ENCODE results near the gene ZNF302. TPM values are rescaled to one million over a fixed set of nuclear protein-coding genes. Genes with fewer than 3 reads are reported as not detected.

Gene ZNF302
- total RNA-seq, 1 donor from 2014 or later = 17.2 TPM

DNA sequence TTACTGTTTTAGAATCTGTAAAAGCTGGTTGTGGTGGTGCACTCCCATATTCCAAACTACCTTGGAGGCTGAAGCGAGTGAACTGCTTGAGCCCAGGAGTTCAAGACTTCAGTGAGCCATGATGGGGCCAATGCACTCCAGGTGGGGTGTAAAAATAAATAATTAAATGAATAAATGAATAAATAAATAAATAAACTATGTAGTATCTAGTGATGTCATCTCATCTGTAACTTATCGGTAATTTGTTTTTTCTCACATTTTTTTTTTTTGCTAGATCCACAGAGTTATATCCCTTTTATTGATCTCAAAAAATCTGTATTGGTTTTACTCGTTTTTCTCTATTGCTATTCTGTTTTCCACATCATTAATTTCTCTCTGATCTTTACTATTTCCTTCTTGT lies 5.5 kb upstream of the ZNF302 start:
- no peak for TF ChIP-seq POLR2A (IDR thresholded peaks at IDR 0.05)
- H3K4me3 ChIP-seq = no peak overlapping the region
- no peak overlapping the region for H3K27ac ChIP-seq
- intact Hi-C loops (cut with DNase I) = loop anchor here (10.0 kb wide), 1 partner anchor 1473 kb away; the partner anchor contains the start of gene CAPNS1
- peaks cover 19% of the 10 kb centered on the region for H3K4me1 ChIP-seq
- H3K27me3 ChIP-seq = no peaks in the 10 kb centered on the region
- no peaks in the 10 kb centered on the region for H3K36me3 ChIP-seq
- no peaks in the 10 kb centered on the region for H3K9me3 ChIP-seq
- no peak for DNase-seq (ENCODE audit: extremely low spot score in 2 of 2)

DNA sequence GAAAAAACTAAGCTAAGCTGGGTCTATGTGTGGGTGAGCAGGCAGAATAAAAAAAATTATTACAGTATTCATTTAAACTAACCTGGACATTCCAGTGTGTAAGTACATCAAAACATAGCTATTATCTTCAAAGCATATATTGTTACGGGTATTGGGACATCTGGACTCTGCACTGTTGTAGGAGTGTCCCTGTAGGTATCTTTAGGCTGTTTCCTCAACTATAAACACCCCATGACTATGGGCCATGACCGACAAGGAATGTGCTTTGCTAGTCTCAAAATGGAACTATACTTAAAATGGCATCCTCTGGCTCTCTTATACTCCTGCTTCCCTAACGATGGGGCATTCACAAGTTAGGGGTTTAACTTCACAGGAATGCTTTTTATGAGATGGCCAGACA lies 3.9 kb upstream of the ZNF302 start:
- H3K27me3 ChIP-seq = no peaks in the 10 kb centered on the region
- TF ChIP-seq POLR2AphosphoS5 (IDR thresholded peaks at IDR 0.05; ENCODE audit: insufficient read depth in 1 of 2, low read depth in 1 of 2) = no peak
- TF ChIP-seq, protein P1, sequence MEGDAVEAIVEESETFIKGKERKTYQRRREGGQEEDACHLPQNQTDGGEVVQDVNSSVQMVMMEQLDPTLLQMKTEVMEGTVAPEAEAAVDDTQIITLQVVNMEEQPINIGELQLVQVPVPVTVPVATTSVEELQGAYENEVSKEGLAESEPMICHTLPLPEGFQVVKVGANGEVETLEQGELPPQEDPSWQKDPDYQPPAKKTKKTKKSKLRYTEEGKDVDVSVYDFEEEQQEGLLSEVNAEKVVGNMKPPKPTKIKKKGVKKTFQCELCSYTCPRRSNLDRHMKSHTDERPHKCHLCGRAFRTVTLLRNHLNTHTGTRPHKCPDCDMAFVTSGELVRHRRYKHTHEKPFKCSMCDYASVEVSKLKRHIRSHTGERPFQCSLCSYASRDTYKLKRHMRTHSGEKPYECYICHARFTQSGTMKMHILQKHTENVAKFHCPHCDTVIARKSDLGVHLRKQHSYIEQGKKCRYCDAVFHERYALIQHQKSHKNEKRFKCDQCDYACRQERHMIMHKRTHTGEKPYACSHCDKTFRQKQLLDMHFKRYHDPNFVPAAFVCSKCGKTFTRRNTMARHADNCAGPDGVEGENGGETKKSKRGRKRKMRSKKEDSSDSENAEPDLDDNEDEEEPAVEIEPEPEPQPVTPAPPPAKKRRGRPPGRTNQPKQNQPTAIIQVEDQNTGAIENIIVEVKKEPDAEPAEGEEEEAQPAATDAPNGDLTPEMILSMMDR (IDR thresholded peaks at IDR 0.05) = no peak
- TF ChIP-seq POLR2A (IDR thresholded peaks at IDR 0.05) = no peak
- no peaks in the 10 kb centered on the region for H3K9me3 ChIP-seq
- no peaks in the 10 kb centered on the region for H3K36me3 ChIP-seq
- peaks cover 14% of the 10 kb centered on the region for H3K4me1 ChIP-seq
- intact Hi-C loops (cut with DNase I) = loop anchor here (10.0 kb wide), 1 partner anchor 1471 kb away; the partner anchor contains the start of gene CAPNS1
- H3K4me3 ChIP-seq = no peak overlapping the region
- no peak overlapping the region for H3K27ac ChIP-seq
- no peak for DNase-seq (ENCODE audit: extremely low spot score in 2 of 2)

DNA sequence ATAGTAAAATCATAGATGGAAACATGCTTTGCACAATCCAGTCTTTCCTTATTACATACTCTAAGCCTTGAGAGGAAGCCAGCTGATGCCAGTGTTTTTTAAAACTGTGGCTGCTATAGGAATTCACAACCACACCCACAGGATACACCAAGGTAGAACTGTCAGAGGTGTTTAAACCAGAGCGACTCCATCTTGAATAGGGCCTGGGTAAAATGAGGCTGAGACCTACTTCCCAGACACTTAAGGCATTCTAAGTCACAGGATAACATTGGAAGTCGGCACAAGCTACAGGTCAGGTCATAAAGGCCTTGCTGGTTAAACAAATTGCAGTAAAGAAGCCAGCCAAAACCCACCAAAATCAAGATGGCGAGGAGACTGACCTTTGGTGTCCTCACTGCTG lies 2.2 kb upstream of the ZNF302 start:
- TF ChIP-seq POLR2A (IDR thresholded peaks at IDR 0.05) (no peak), POLR2AphosphoS5 (IDR thresholded peaks at IDR 0.05; ENCODE audit: insufficient read depth in 1 of 2, low read depth in 1 of 2) (no peak)
- TF ChIP-seq, protein P1 (IDR thresholded peaks at IDR 0.05) = no peak
- H3K4me3 ChIP-seq = no peak overlapping the region
- intact Hi-C loops (cut with DNase I) = loop anchor here (10.0 kb wide), 1 partner anchor 1470 kb away; the partner anchor contains the start of gene CAPNS1
- no peak overlapping the region for H3K27ac ChIP-seq
- no peaks in the 10 kb centered on the region for H3K27me3 ChIP-seq
- H3K4me1 ChIP-seq = peaks cover 29% of the 10 kb centered on the region
- DNase-seq (ENCODE audit: extremely low spot score in 2 of 2) = no peak
- H3K36me3 ChIP-seq = peaks cover 0 to 16% of the 10 kb centered on the region in 2 donors
- no peaks in the 10 kb centered on the region for H3K9me3 ChIP-seq

DNA sequence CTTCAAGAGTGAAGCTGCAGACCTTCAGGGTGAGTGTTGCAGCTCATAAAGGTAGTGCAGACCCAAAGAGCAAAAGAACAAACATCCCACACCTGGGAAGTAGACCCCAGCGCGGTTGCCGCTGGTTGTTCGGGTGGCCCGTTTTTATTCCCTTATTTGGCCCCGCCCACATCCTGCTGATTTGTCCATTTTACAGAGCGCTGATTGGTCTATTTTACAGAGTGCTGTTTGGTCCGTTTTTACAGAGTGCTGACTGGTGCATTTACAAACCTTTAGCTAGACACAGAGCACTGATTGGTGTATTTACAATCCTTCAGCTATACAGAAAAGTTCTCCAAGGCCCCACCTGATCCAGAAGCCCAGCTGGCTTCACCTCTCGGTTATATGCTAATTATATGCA lies 1.6 kb upstream of the ZNF302 start:
- TF ChIP-seq POLR2A (IDR thresholded peaks at IDR 0.05) (no peak), POLR2AphosphoS5 (IDR thresholded peaks at IDR 0.05; ENCODE audit: insufficient read depth in 1 of 2, low read depth in 1 of 2) (no peak)
- TF ChIP-seq, protein P1 (IDR thresholded peaks at IDR 0.05) = no peak
- intact Hi-C loops (cut with DNase I) = loop anchor here (10.0 kb wide), 1 partner anchor 1469 kb away; the partner anchor contains the start of gene CAPNS1
- no peak for DNase-seq (ENCODE audit: extremely low spot score in 2 of 2)

DNA sequence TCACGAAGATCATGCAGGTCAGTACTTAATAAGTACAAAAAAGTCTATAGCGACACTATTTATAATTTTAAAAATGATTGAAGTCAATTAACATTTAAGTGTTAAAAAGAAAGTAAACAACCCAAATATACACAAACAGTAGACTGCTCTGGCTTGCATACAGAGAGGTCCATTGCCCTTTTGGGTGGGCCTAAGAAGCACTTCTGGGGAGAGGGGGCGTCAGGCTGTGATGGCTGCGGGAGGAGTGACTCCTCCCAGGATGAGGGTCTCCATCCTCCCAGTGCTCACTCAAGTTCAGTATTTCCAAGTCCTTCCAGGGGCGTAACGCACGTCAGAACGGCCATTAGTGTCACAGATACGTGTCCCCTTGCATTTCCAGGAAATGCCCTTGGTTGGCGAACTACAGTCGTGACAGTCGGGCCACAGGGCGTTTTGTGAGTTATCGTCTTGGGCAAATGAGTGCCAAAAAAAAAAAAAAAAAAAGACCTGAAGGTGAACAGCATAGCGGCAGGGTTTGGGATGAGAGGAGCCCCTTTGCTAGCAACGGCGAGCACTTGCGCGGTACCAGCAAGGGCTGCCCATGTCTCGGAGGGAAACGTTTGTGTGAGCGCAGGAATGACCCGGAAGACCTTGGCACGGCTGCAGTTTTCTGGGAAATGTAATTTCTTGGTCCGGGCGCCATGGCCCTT lies 637 bp upstream of the ZNF302 start, which contains the start of gene SCGB2B2:
SCGB2B2 (minus strand) TSS at position 463 of the 689 bp plus-strand sequence. CDS start 82,596 bp downstream, outside the sequence.
- no peak for DNase-seq (ENCODE audit: extremely low spot score in 2 of 2)
- Histone ChIP-seq H3K36me3 (peaks cover 8 to 32% of the 10 kb centered on the region in 2 donors), H3K27me3 (no peaks in the 10 kb centered on the region), H3K4me3 (peak within 1 kb of the TSS; percentile 75 to 85), H3K9me3 (no peaks in the 10 kb centered on the region), H3K27ac (peak within 1 kb of the TSS; percentile 93), H3K4me1 (peaks cover 29% of the 10 kb centered on the region)
- intact Hi-C loops (cut with DNase I) = loop anchor here (10.0 kb wide), 1 partner anchor 1468 kb away; the partner anchor contains the start of gene CAPNS1
- no peak for TF ChIP-seq POLR2AphosphoS5 (IDR thresholded peaks at IDR 0.05; ENCODE audit: insufficient read depth in 1 of 2, low read depth in 1 of 2)
- no peak for TF ChIP-seq POLR2A (IDR thresholded peaks at IDR 0.05)
- TF ChIP-seq, protein P1 (IDR thresholded peaks at IDR 0.05) = peak in 1 of 3 experiments; percentile 18

More for the DNA sequence above, 1.6 kb upstream of the ZNF302 start:
- H3K9me3 ChIP-seq = no peaks in the 10 kb centered on the region
- no peaks in the 10 kb centered on the region for H3K27me3 ChIP-seq
- H3K36me3 ChIP-seq = peaks cover 1 to 23% of the 10 kb centered on the region in 2 donors
- peaks cover 29% of the 10 kb centered on the region for H3K4me1 ChIP-seq
- no peak overlapping the region for H3K27ac ChIP-seq
- H3K4me3 ChIP-seq = no peak overlapping the region
